HEK293T (cell line): Measurements from ENCODE around the gene KCNQ5.

Experiments
- CTCF ChIA-PET: fragments of 350-600 bp; formaldehyde crosslinking; extraction: SDS; loops from one replicate; lab custom pipeline; 2021; ENCODE audit warnings: antibody characterized with exemption, inconsistent platforms; lab: Yijun Ruan, JAX
- POLR2A ChIA-PET: fragments of 350-600 bp; formaldehyde crosslinking; extraction: SDS; loops from one replicate; lab custom pipeline; 2020; ENCODE audit warnings: antibody characterized with exemption, inconsistent platforms; lab: Yijun Ruan, JAX
- DNase-seq: peaks from one replicate; pipeline ENCODE4 v3.0.0; 2012; ENCODE audit warnings: mixed read lengths; ENCODE audit errors: extremely low spot score
- ARNT ChIP-seq: fragments of 450-650 bp; IDR thresholded peaks from 2 replicates; pipeline ENCODE4 v1.6.1; 2017; ENCODE audit warnings: mild to moderate bottlenecking
- BHLHE40 ChIP-seq: fragments of 450-650 bp; IDR thresholded peaks from 2 replicates; pipeline ENCODE4 v1.6.1; 2016; ENCODE audit warnings: mild to moderate bottlenecking, moderate library complexity, borderline replicate concordance
- CTBP1 ChIP-seq: fragments of 450-650 bp; IDR thresholded peaks from 2 replicates; pipeline ENCODE4 v1.6.1; 2016; ENCODE audit warnings: borderline replicate concordance
- ELF4 ChIP-seq: fragments of 450-650 bp; IDR thresholded peaks from 2 replicates; pipeline ENCODE4 v1.6.1; 2017; ENCODE audit warnings: antibody characterized with exemption
- FOXA1 ChIP-seq: fragments of 450-650 bp; IDR thresholded peaks from 2 replicates; pipeline ENCODE4 v1.6.1; 2016; ENCODE audit warnings: mild to moderate bottlenecking
- FOXK2 ChIP-seq: fragments of 450-650 bp; IDR thresholded peaks from 2 replicates; pipeline ENCODE4 v1.6.1; 2016; ENCODE audit warnings: mild to moderate bottlenecking
- FOXM1 ChIP-seq: fragments of 450-650 bp; IDR thresholded peaks from 2 replicates; pipeline ENCODE4 v1.6.1; 2017; ENCODE audit warnings: mild to moderate bottlenecking, borderline replicate concordance
- HDGF ChIP-seq: fragments of 450-650 bp; IDR thresholded peaks from 2 replicates; pipeline ENCODE4 v1.6.1; 2017; ENCODE audit warnings: antibody characterized with exemption, borderline replicate concordance
- L3MBTL2 ChIP-seq: fragments of 450-650 bp; conservative IDR thresholded peaks from 2 replicates; pipeline ENCODE4 v1.6.1; 2016; ENCODE audit warnings: mild to moderate bottlenecking
- LEF1 ChIP-seq: fragments of 450-650 bp; IDR thresholded peaks from 2 replicates; pipeline ENCODE4 v1.6.1; 2017; ENCODE audit warnings: mild to moderate bottlenecking, borderline replicate concordance
- NFRKB ChIP-seq: fragments of 450-650 bp; IDR thresholded peaks from 2 replicates; pipeline ENCODE4 v1.6.1; 2016; ENCODE audit warnings: mild to moderate bottlenecking, moderate library complexity
- SP1 ChIP-seq: fragments of 450-650 bp; IDR thresholded peaks from 2 replicates; pipeline ENCODE4 v1.6.1; 2017
- SUZ12 ChIP-seq: fragments of 450-650 bp; IDR thresholded peaks from 2 replicates; pipeline ENCODE4 v1.6.1; 2016; ENCODE audit warnings: mild to moderate bottlenecking
- TARDBP ChIP-seq: fragments of 450-650 bp; IDR thresholded peaks from 2 replicates; pipeline ENCODE4 v1.6.1; 2016
- ZNF384 ChIP-seq: fragments of 450-650 bp; IDR thresholded peaks from 2 replicates; pipeline ENCODE4 v1.6.1; 2016
- TF ChIP-seq, protein P1 (sequence below): fragments of 450-650 bp; IDR thresholded peaks from 2 replicates; pipeline ENCODE4 v1.6.1; 2016

The KCNQ5 gene

GRCh38 chr6:73156793-73157767, 535.2 kb downstream of the KCNQ5 start:
- DNase-seq, result no peak
- ChIA-PET POLR2A (no interaction called here), CTCF (no interaction called here)
- no peak for TF ChIP-seq SUZ12
- no peak for TF ChIP-seq LEF1
- no peak for TF ChIP-seq ELF4
- no peak for TF ChIP-seq ZNF384
- no peak for TF ChIP-seq FOXM1
- TF ChIP-seq FOXK2, result no peak
- TF ChIP-seq FOXA1, result no peak
- TF ChIP-seq TARDBP, result no peak
- TF ChIP-seq NFRKB, result no peak
- TF ChIP-seq ARNT, result no peak
- no peak for TF ChIP-seq SP1
- no peak for TF ChIP-seq CTBP1
- TF ChIP-seq, protein P1, sequence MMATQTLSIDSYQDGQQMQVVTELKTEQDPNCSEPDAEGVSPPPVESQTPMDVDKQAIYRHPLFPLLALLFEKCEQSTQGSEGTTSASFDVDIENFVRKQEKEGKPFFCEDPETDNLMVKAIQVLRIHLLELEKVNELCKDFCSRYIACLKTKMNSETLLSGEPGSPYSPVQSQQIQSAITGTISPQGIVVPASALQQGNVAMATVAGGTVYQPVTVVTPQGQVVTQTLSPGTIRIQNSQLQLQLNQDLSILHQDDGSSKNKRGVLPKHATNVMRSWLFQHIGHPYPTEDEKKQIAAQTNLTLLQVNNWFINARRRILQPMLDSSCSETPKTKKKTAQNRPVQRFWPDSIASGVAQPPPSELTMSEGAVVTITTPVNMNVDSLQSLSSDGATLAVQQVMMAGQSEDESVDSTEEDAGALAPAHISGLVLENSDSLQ, result no peak
- no peak for TF ChIP-seq L3MBTL2
- TF ChIP-seq BHLHE40, result no peak

DNA sequence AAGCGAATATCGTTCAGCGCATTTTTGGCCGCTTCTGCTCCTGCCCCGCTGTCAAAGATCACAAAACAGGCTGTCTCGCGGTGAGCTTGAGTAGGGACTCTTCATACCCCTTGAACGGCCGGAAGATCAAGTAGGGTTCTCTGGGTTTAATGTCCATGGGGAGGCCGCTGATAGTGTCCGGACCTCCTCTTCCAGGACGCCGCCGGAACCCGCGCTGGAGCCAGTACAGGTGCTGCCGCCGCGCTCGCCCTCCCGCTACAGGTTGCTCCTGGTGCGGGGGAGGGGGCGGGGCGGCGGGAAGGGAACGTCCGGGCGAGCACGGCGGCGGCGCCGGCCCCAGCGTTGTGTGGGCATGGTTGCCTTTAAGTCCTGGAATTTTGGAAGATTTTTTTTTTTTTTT, 536.0 kb downstream of the KCNQ5 start:
- no peak for DNase-seq
- ChIA-PET CTCF (no interaction called here), POLR2A (no interaction called here)
- TF ChIP-seq ZNF384, result no peak
- no peak for TF ChIP-seq SUZ12
- TF ChIP-seq BHLHE40, result no peak
- TF ChIP-seq L3MBTL2, result no peak
- TF ChIP-seq LEF1, result no peak
- TF ChIP-seq TARDBP, result no peak
- no peak for TF ChIP-seq SP1
- TF ChIP-seq, protein P1, result no peak
- TF ChIP-seq FOXK2, result no peak
- TF ChIP-seq FOXM1, result no peak
- TF ChIP-seq CTBP1, result no peak
- no peak for TF ChIP-seq NFRKB
- TF ChIP-seq HDGF, result no peak
- no peak for TF ChIP-seq ELF4
- TF ChIP-seq ARNT, result no peak

GRCh38 chr6:73169111-73169510, 547.2 kb downstream of the KCNQ5 start:
- CTCF ChIA-PET, result no interaction called here
- POLR2A ChIA-PET, result no interaction called here
- DNase-seq, result no peak
- TF ChIP-seq FOXM1, result no peak
- no peak for TF ChIP-seq ARNT
- TF ChIP-seq NFRKB, result no peak
- no peak for TF ChIP-seq FOXA1
- TF ChIP-seq HDGF, result no peak
- no peak for TF ChIP-seq ELF4
- no peak for TF ChIP-seq TARDBP
- no peak for TF ChIP-seq LEF1
- TF ChIP-seq FOXK2, result no peak
- TF ChIP-seq, protein P1, result no peak
- no peak for TF ChIP-seq L3MBTL2
- no peak for TF ChIP-seq BHLHE40
- no peak for TF ChIP-seq CTBP1
- no peak for TF ChIP-seq ZNF384
- no peak for TF ChIP-seq SUZ12
- no peak for TF ChIP-seq SP1

- ChIA-PET CTCF (no interaction called here), POLR2A (no interaction called here)
- no peak for DNase-seq
- no peak for TF ChIP-seq ARNT
- no peak for TF ChIP-seq SUZ12
- TF ChIP-seq HDGF, result no peak
- no peak for TF ChIP-seq LEF1
- TF ChIP-seq FOXK2, result no peak
- no peak for TF ChIP-seq FOXM1
- no peak for TF ChIP-seq FOXA1
Measured at GRCh38 chr6:73169633-73170032, 547.8 kb downstream of the KCNQ5 start.

- no peak for DNase-seq
- no peak for TF ChIP-seq TARDBP
- TF ChIP-seq, protein P1, result no peak
- no peak for TF ChIP-seq HDGF
- TF ChIP-seq CTBP1, result no peak
- no peak for TF ChIP-seq ZNF384
- no peak for TF ChIP-seq SP1
- no peak for TF ChIP-seq FOXM1
- TF ChIP-seq ELF4, result no peak
- no peak for TF ChIP-seq ARNT
- TF ChIP-seq SUZ12, result no peak
- no peak for TF ChIP-seq LEF1
- no peak for TF ChIP-seq L3MBTL2
- TF ChIP-seq NFRKB, result no peak
- TF ChIP-seq FOXK2, result no peak
- no peak for TF ChIP-seq BHLHE40
- no peak for TF ChIP-seq FOXA1
- ChIA-PET POLR2A (no interaction called here), CTCF (no interaction called here)
Measured at GRCh38 chr6:73174646-73175045, 552.8 kb downstream of the KCNQ5 start.
